HG02870 (cell line): ENCODE measurements around the gene DAB2.
"Not testable (repeated sequence)": the region's sequence is repeated elsewhere in the genome, so short reads cannot be mapped to it uniquely, and the experiment has no call there.

ENCODE experiments used
- ATAC-seq: cut with Tn5 transposase; IDR thresholded peaks from one replicate; pipeline ENCODE4 v1.9.1; 2021; ENCODE audit warnings: mild to moderate bottlenecking, moderate library complexity; ENCODE audit not compliant: unreplicated experiment

Gene DAB2

GRCh38 chr5:39422728-39423285 is 2.0 kb downstream of the DAB2 start:
- no peak for ATAC-seq

GRCh38 chr5:39422036-39422606 is 2.7 kb downstream of the DAB2 start:
- no peak for ATAC-seq

- no peak for ATAC-seq
Measured at GRCh38 chr5:39420482-39421145, 4.2 kb downstream of the DAB2 start.

GRCh38 chr5:39419796-39420195 is 5.0 kb downstream of the DAB2 start:
- ATAC-seq = no peak

- ATAC-seq = no peak
Measured at GRCh38 chr5:39417979-39418378, 6.8 kb downstream of the DAB2 start.

- no peak for ATAC-seq
Measured at GRCh38 chr5:39415201-39415600, 9.6 kb downstream of the DAB2 start.

- no peak for ATAC-seq
Measured at GRCh38 chr5:39414426-39414825, 10.4 kb downstream of the DAB2 start.

- no peak for ATAC-seq
Measured at GRCh38 chr5:39413771-39414170, 11.0 kb downstream of the DAB2 start.

GRCh38 chr5:39412721-39413394 is 11.9 kb downstream of the DAB2 start:
- ATAC-seq = no peak

GRCh38 chr5:39411985-39412384 is 12.8 kb downstream of the DAB2 start:
- ATAC-seq = no peak

- ATAC-seq = no peak
Measured at GRCh38 chr5:39411061-39411460, 13.7 kb downstream of the DAB2 start.

GRCh38 chr5:39409033-39409432 is 15.7 kb downstream of the DAB2 start:
- ATAC-seq = no peak

GRCh38 chr5:39405083-39405843 is 19.5 kb downstream of the DAB2 start:
- no peak for ATAC-seq

GRCh38 chr5:39403761-39404160 is 21.0 kb downstream of the DAB2 start:
- ATAC-seq = not testable (repeated sequence)

GRCh38 chr5:39402140-39402539 is 22.6 kb downstream of the DAB2 start:
- not testable (repeated sequence) for ATAC-seq

GRCh38 chr5:39400713-39401578 is 23.8 kb downstream of the DAB2 start:
- no peak for ATAC-seq

- no peak for ATAC-seq
Measured at GRCh38 chr5:39399135-39400036, 25.4 kb downstream of the DAB2 start.

- ATAC-seq = no peak
Measured at GRCh38 chr5:39396843-39397242, 27.9 kb downstream of the DAB2 start.

GRCh38 chr5:39395521-39395920 is 29.3 kb downstream of the DAB2 start:
- no peak for ATAC-seq
